HepG2 (cell line): ENCODE measurements around the gene PCSK5. TPM values are rescaled to one million over a fixed set of nuclear protein-coding genes. Genes with fewer than 3 reads are reported as not detected.

Experiments used
- ATF6 ChIP-seq: sonication (generic); formaldehyde crosslinking; conservative IDR thresholded peaks from 2 replicates; pipeline ENCODE4 v1.4.0; 2020; ENCODE audit warnings: missing genetic modification reagents
- DNMT3B ChIP-seq: conservative IDR thresholded peaks from 2 replicates; pipeline ENCODE4 v1.6.1; 2016; ENCODE audit warnings: missing biosample characterization, control low read depth
- EP300 ChIP-seq, 3 experiments: sonication (generic) in 1 of 3; formaldehyde crosslinking in 1 of 3; IDR thresholded peaks; 2 replicates each; pipeline versions ENCODE4 v1.5.1 to v1.6.1; 2011 to 2020; ENCODE audit warnings: low read depth in 2 of 3, low read length in 2 of 3, borderline replicate concordance in 1 of 3, improper control_type of control experiment in 1 of 3, mild to moderate bottlenecking in 1 of 3, missing genetic modification reagents in 1 of 3, moderate library complexity in 1 of 3
- FOXC1 ChIP-seq: sonication (generic); formaldehyde crosslinking; IDR thresholded peaks from 2 replicates; pipeline ENCODE4 v1.8.0; 2022; ENCODE audit warnings: mild to moderate bottlenecking, missing genetic modification reagents, borderline replicate concordance
- IRF9 ChIP-seq: sonication (generic); formaldehyde crosslinking; IDR thresholded peaks from 2 replicates; pipeline ENCODE4 v1.8.0; 2022; ENCODE audit warnings: missing genetic modification reagents, mild to moderate bottlenecking, borderline replicate concordance
- RARA ChIP-seq: IDR thresholded peaks from 2 replicates; pipeline ENCODE4 v1.6.1; 2016; ENCODE audit warnings: missing genetic modification reagents, missing compliant biosample characterization
- polyA plus RNA-seq, 8 experiments: library from polyadenylated mRNA; depleted of rRNA in 3 of 8; stranded (reverse) in 7 of 8; unstranded in 1 of 8; fragments of >200 nt; fragmentation: Illumina TruSeq in 4 of 8; extraction: Trizol in 4 of 8; gene quantifications; 2 replicates each; pipeline versions ENCODE4 v1.2.1 to v1.2.3, GENCODE V29; 2011 to 2016; ENCODE audit warnings: low read depth in 4 of 8, missing spikeins in 1 of 8, mixed read lengths in 1 of 8; ENCODE audit not compliant: insufficient read depth in 1 of 8
- total RNA-seq, 5 experiments: library from RNA; depleted of rRNA; stranded (reverse); fragments of >200 nt; fragmentation: Illumina TruSeq; extraction: Trizol; gene quantifications; 2 replicates each; pipeline ENCODE4 v1.2.3, GENCODE V29; 2016; ENCODE audit warnings: low read depth in 1 of 5
- TF ChIP-seq, protein P1 (sequence below): sonication (generic); formaldehyde crosslinking; IDR thresholded peaks from 2 replicates; pipeline ENCODE4 v1.5.1; 2020; ENCODE audit warnings: mild to moderate bottlenecking, missing genetic modification reagents, borderline replicate concordance
- TF ChIP-seq, protein P2 (sequence below): sonication (generic); formaldehyde crosslinking; IDR thresholded peaks from 2 replicates; pipeline ENCODE4 v1.5.0; 2020; ENCODE audit warnings: mild to moderate bottlenecking, missing genetic modification reagents
- TF ChIP-seq, protein P3 (sequence below): sonication (generic); formaldehyde crosslinking; IDR thresholded peaks from 2 replicates; pipeline ENCODE4 v1.4.0; 2020; ENCODE audit warnings: missing genetic modification reagents

The PCSK5 gene
- total and polyA plus RNA-seq, 2 of the 13 experiments (the other 11 are each of a cell fraction or from before 2014, with no cell fraction given): 0.55 to 0.66 TPM

GRCh38 chr9:76401580-76402354, 511.3 kb downstream of the PCSK5 start (continued):
- TF ChIP-seq, protein P1, sequence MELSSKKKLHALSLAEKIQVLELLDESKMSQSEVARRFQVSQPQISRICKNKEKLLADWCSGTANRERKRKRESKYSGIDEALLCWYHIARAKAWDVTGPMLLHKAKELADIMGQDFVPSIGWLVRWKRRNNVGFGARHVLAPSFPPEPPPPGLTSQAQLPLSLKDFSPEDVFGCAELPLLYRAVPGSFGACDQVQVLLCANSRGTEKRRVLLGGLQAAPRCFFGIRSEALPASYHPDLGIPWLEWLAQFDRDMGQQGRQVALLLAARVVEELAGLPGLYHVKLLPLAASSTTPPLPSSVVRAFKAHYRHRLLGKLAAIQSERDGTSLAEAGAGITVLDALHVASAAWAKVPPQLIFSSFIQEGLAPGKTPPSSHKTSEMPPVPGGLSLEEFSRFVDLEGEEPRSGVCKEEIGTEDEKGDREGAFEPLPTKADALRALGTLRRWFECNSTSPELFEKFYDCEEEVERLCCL (CRISPR knock-in tag): no peak
- TF ChIP-seq, protein P2, sequence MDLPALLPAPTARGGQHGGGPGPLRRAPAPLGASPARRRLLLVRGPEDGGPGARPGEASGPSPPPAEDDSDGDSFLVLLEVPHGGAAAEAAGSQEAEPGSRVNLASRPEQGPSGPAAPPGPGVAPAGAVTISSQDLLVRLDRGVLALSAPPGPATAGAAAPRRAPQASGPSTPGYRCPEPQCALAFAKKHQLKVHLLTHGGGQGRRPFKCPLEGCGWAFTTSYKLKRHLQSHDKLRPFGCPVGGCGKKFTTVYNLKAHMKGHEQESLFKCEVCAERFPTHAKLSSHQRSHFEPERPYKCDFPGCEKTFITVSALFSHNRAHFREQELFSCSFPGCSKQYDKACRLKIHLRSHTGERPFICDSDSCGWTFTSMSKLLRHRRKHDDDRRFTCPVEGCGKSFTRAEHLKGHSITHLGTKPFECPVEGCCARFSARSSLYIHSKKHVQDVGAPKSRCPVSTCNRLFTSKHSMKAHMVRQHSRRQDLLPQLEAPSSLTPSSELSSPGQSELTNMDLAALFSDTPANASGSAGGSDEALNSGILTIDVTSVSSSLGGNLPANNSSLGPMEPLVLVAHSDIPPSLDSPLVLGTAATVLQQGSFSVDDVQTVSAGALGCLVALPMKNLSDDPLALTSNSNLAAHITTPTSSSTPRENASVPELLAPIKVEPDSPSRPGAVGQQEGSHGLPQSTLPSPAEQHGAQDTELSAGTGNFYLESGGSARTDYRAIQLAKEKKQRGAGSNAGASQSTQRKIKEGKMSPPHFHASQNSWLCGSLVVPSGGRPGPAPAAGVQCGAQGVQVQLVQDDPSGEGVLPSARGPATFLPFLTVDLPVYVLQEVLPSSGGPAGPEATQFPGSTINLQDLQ: no peak
- TF ChIP-seq RARA (peak; percentile 60), IRF9 (no peak), EP300 (IDR thresholded peaks at IDR 0.05; ENCODE audit: low read depth in 2 of 2, low read length in 2 of 2) (peak in 1 of 2 experiments; percentile 68; a peak in 2 of 4 replicates), EP300 (CRISPR knock-in tag; IDR thresholded peaks at IDR 0.05; ENCODE audit: borderline replicate concordance) (no peak), FOXC1 (CRISPR knock-in tag) (no peak), DNMT3B (CRISPR knock-in tag) (0 out of 2 replicates have a peak, but pooled peaks have one; percentile 28), ATF6 (no peak)
- TF ChIP-seq, protein P3, sequence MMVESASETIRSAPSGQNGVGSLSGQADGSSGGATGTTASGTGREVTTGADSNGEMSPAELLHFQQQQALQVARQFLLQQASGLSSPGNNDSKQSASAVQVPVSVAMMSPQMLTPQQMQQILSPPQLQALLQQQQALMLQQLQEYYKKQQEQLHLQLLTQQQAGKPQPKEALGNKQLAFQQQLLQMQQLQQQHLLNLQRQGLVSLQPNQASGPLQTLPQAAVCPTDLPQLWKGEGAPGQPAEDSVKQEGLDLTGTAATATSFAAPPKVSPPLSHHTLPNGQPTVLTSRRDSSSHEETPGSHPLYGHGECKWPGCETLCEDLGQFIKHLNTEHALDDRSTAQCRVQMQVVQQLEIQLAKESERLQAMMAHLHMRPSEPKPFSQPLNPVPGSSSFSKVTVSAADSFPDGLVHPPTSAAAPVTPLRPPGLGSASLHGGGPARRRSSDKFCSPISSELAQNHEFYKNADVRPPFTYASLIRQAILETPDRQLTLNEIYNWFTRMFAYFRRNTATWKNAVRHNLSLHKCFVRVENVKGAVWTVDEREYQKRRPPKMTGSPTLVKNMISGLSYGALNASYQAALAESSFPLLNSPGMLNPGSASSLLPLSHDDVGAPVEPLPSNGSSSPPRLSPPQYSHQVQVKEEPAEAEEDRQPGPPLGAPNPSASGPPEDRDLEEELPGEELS (CRISPR knock-in tag): peak; percentile 72
